ENCODE results near the gene PI4KA. TPM values are rescaled to one million over a fixed set of nuclear protein-coding genes. Genes with fewer than 3 reads are reported as not detected.

The PI4KA gene
- total and polyA plus RNA-seq, 4 donors, result 19.4 to 47.5 (median 36.3) TPM

DNA sequence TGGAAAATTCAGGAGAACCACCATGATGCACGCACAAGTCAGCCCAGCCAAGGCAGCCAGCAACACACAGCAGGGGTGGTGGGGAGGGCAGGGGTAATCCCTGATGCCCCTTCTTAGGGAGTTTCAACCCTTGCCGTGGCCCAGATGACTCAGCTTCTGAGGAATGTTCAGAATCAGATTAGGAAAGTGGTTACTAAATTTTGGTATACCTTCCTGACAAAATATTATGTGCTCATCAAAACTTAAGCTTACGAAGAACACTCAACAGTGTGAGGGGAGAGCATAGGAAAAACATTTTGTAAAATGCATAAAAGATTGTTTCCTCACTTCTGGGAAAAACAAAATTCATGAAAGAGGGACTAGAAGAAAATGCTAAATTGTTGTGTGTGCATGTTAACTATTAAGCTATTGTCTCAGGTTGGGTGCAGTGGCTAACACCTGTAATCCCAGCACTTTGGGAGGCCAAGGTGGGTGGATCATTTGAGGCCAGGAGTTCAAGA, 52.6 kb downstream of the PI4KA start:
- no peaks in the 10 kb centered on the region for H3K4me1 ChIP-seq (ENCODE audit: control insufficient read depth in 4 of 4, insufficient read depth in 4 of 4, low read length in 3 of 4)
- no peak for TF ChIP-seq ZBTB33 (IDR thresholded peaks at IDR 0.05)
- no peak for TF ChIP-seq SP1 (IDR thresholded peaks at IDR 0.05)
- TF ChIP-seq, protein P1, sequence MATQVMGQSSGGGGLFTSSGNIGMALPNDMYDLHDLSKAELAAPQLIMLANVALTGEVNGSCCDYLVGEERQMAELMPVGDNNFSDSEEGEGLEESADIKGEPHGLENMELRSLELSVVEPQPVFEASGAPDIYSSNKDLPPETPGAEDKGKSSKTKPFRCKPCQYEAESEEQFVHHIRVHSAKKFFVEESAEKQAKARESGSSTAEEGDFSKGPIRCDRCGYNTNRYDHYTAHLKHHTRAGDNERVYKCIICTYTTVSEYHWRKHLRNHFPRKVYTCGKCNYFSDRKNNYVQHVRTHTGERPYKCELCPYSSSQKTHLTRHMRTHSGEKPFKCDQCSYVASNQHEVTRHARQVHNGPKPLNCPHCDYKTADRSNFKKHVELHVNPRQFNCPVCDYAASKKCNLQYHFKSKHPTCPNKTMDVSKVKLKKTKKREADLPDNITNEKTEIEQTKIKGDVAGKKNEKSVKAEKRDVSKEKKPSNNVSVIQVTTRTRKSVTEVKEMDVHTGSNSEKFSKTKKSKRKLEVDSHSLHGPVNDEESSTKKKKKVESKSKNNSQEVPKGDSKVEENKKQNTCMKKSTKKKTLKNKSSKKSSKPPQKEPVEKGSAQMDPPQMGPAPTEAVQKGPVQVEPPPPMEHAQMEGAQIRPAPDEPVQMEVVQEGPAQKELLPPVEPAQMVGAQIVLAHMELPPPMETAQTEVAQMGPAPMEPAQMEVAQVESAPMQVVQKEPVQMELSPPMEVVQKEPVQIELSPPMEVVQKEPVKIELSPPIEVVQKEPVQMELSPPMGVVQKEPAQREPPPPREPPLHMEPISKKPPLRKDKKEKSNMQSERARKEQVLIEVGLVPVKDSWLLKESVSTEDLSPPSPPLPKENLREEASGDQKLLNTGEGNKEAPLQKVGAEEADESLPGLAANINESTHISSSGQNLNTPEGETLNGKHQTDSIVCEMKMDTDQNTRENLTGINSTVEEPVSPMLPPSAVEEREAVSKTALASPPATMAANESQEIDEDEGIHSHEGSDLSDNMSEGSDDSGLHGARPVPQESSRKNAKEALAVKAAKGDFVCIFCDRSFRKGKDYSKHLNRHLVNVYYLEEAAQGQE (IDR thresholded peaks at IDR 0.05), result no peak
- TF ChIP-seq HNF4A (conservative IDR thresholded peaks at IDR 0.05), result no peak
- TF ChIP-seq, protein P2, sequence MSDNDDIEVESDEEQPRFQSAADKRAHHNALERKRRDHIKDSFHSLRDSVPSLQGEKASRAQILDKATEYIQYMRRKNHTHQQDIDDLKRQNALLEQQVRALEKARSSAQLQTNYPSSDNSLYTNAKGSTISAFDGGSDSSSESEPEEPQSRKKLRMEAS (IDR thresholded peaks at IDR 0.05), result no peak
- TF ChIP-seq CTCF (IDR thresholded peaks at IDR 0.05; ENCODE audit: low read depth, low read length, missing input control), result no peak
- TF ChIP-seq GABPA (IDR thresholded peaks at IDR 0.05 in 1 of 2, conservative IDR thresholded peaks at IDR 0.05 in 1 of 2), result no peak
- TF ChIP-seq NR2F2 (IDR thresholded peaks at IDR 0.05), result no peak
- TF ChIP-seq ATF3 (IDR thresholded peaks at IDR 0.05), result no peak
- TF ChIP-seq YY1 (IDR thresholded peaks at IDR 0.05), result no peak
- no peak for TF ChIP-seq HNF4G (IDR thresholded peaks at IDR 0.05)
- no peak for TF ChIP-seq JUND (IDR thresholded peaks at IDR 0.05)
- no peak for TF ChIP-seq FOXA2 (IDR thresholded peaks at IDR 0.05)
- no peak for TF ChIP-seq RXRA (IDR thresholded peaks at IDR 0.05)
- TF ChIP-seq EGR1 (IDR thresholded peaks at IDR 0.05; ENCODE audit: low read depth in 2 of 2), result no peak
- no peak for TF ChIP-seq TAF1 (conservative IDR thresholded peaks at IDR 0.05)
- TF ChIP-seq RAD21 (IDR thresholded peaks at IDR 0.05), result no peak
- no peak for TF ChIP-seq FOXA1 (IDR thresholded peaks at IDR 0.05)
- no peak for DNase-seq (ENCODE audit: low spot score)
- H3K9me3 ChIP-seq (ENCODE audit: control insufficient read depth in 4 of 4, low read length in 3 of 4), result no peaks in the 10 kb centered on the region
- H3K9ac ChIP-seq (ENCODE audit: low read depth in 1 of 2, low read length in 2 of 2), result no peak overlapping the region
- H3K27me3 ChIP-seq (ENCODE audit: control insufficient read depth in 4 of 4, insufficient read depth in 4 of 4, low read length in 3 of 4), result no peaks in the 10 kb centered on the region
- no peak overlapping the region for H3K4me3 ChIP-seq (ENCODE audit: low read depth in 1 of 3, low read length in 3 of 3)
- peaks cover 12 to 80% (median 54%) of the 10 kb centered on the region in 4 donors for H3K36me3 ChIP-seq (ENCODE audit: control insufficient read depth in 4 of 4, insufficient read depth in 3 of 4, low read depth in 1 of 4, low read length in 3 of 4)
- whole genome bisulfite sequencing, result 88% methylated on average over 3 of the region's 3 CpGs
- H3K27ac ChIP-seq (ENCODE audit: low read depth in 1 of 2, low read length in 2 of 2), result no peak overlapping the region

All from liver (tissue), 9 donors.